ENCODE measurements around the gene LRRC4C.

DNA sequence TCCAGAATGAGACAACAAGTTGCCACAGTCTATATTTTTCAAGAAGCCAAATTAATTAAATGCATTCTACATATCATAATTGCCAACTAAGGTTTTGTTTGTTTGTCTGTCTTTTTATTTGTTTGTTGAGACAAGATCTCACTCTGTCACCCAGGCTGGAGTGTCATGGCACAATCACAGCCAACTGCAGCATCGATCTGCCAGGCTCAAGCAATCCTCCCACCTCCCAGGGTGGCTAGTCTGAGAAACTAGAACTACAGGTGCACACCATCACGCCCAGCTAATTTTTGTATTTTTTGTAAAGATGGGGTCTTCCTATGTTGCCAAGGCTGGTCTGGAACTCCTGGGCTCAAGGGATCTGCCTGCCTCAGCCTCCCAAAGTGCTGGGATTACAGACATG is 140.0 kb downstream of the LRRC4C start:
- TF ChIP-seq, protein P1, sequence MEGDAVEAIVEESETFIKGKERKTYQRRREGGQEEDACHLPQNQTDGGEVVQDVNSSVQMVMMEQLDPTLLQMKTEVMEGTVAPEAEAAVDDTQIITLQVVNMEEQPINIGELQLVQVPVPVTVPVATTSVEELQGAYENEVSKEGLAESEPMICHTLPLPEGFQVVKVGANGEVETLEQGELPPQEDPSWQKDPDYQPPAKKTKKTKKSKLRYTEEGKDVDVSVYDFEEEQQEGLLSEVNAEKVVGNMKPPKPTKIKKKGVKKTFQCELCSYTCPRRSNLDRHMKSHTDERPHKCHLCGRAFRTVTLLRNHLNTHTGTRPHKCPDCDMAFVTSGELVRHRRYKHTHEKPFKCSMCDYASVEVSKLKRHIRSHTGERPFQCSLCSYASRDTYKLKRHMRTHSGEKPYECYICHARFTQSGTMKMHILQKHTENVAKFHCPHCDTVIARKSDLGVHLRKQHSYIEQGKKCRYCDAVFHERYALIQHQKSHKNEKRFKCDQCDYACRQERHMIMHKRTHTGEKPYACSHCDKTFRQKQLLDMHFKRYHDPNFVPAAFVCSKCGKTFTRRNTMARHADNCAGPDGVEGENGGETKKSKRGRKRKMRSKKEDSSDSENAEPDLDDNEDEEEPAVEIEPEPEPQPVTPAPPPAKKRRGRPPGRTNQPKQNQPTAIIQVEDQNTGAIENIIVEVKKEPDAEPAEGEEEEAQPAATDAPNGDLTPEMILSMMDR (conservative IDR thresholded peaks at IDR 0.05; ENCODE audit: low read depth in 2 of 2) = no peak
- no peak for TF ChIP-seq EZH2 (IDR thresholded peaks at IDR 0.05; ENCODE audit: low read depth, unreplicated experiment)

Measured in GM23338 (cell line).